Measurements from ENCODE around the gene LIF. TPM values are rescaled to one million over a fixed set of nuclear protein-coding genes. Genes with fewer than 3 reads are reported as not detected.

LIF gene
- total and polyA plus RNA-seq, 2 donors (not counting 3 experiments of a cell fraction or from before 2014, with no cell fraction given) = 0.12 to 0.27 TPM

DNA sequence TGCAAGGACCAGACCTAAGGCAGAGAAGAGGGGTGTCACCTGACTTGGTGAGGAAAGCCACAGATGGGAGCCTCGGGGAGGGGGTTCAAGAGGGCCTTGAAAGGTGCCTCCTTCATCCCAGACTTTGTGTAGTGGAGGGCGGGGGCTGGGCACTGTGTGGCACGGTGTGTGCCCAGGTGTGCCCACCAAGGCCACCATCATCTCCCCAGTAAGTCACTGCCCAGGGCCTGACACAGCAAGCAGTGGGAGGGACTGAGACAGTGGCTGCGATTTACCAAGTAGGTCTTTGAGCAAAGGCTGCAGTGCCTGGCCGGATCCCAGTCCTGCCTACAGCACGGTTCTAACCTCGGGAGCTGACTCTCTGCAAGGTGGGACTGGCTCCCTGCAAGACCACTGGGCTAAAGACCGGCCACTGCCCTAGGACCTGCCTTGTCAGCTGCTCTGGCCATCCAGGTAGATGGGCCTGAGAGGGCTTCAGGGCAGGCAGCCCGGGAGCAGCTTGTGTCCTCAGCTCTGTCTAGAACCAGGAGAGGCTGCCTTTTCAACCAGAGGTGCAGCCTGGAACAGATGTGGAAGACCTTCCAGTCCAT, 18.7 kb upstream of the LIF start:
- H3K79me2 ChIP-seq (ENCODE audit: control insufficient read depth, insufficient read depth, low read length) = no peaks in the 10 kb centered on the region
- no peak overlapping the region for H3K4me3 ChIP-seq (replicated peaks in 1 of 3; ENCODE audit: insufficient read depth in 1 of 3, low read depth in 1 of 3, low read length in 3 of 3)
- BruUV-seq (replicated peaks) = no TSS peak
- H2AFZ ChIP-seq (ENCODE audit: low read depth, low read length) = no peak overlapping the region
- no peak overlapping the region for H3K9ac ChIP-seq (replicated peaks; ENCODE audit: extremely low read depth, insufficient read depth, low read length)
- H3K27me3 ChIP-seq (ENCODE audit: control insufficient read depth in 2 of 2, insufficient read depth in 2 of 2, low read length in 2 of 2) = no peaks in the 10 kb centered on the region
- no peaks in the 10 kb centered on the region for H3K9me1 ChIP-seq (replicated peaks; ENCODE audit: control insufficient read depth, extremely low read depth, insufficient read depth, low read length)
- peaks cover 6% of the 10 kb centered on the region for H3K4me1 ChIP-seq (ENCODE audit: control insufficient read depth, extremely low read depth, insufficient read depth, low read length)
- H3K36me3 ChIP-seq (ENCODE audit: control insufficient read depth in 2 of 2, extremely low read depth in 1 of 2, insufficient read depth in 2 of 2, low read length in 2 of 2) = no peaks in the 10 kb centered on the region
- ChIA-PET CTCF (interaction anchor here (0.8 to 4.3 kb wide), 8 partner anchors 9 to 126 kb away, joined by 3 to 37 read pairs (median 8); partner anchors contain the start of genes CCDC157, RNF215, SF3A1 and TBC1D10A), POLR2A (no interaction called here)
- no peaks in the 10 kb centered on the region for H3K9me3 ChIP-seq (replicated peaks; ENCODE audit: control insufficient read depth, insufficient read depth, low read length)
- FAIRE-seq = no peak
- no peak overlapping the region for H3K27ac ChIP-seq (ENCODE audit: insufficient read depth, low read depth, low read length)
- H3K4me2 ChIP-seq (ENCODE audit: insufficient read depth, low read length) = no peak overlapping the region
- no peak for TF ChIP-seq POLR2A (IDR thresholded peaks at IDR 0.05; ENCODE audit: low read depth, low read length)
- no peak for TF ChIP-seq EZH2 (IDR thresholded peaks at IDR 0.05; ENCODE audit: borderline replicate concordance, low read depth, low read length, severe bottlenecking)
- no peak for TF ChIP-seq JUN (IDR thresholded peaks at IDR 0.05; ENCODE audit: borderline replicate concordance, insufficient read depth, insufficient read length, low read depth)
- no peak for TF ChIP-seq FOS (IDR thresholded peaks at IDR 0.05; ENCODE audit: borderline replicate concordance, insufficient read depth, low read length)
- no peak for TF ChIP-seq GATA2 (IDR thresholded peaks at IDR 0.05; ENCODE audit: insufficient read depth, insufficient read length, low read depth, low read length)
- no peak for TF ChIP-seq MYC (IDR thresholded peaks at IDR 0.05; ENCODE audit: low read depth, low read length)
- TF ChIP-seq, protein P1, sequence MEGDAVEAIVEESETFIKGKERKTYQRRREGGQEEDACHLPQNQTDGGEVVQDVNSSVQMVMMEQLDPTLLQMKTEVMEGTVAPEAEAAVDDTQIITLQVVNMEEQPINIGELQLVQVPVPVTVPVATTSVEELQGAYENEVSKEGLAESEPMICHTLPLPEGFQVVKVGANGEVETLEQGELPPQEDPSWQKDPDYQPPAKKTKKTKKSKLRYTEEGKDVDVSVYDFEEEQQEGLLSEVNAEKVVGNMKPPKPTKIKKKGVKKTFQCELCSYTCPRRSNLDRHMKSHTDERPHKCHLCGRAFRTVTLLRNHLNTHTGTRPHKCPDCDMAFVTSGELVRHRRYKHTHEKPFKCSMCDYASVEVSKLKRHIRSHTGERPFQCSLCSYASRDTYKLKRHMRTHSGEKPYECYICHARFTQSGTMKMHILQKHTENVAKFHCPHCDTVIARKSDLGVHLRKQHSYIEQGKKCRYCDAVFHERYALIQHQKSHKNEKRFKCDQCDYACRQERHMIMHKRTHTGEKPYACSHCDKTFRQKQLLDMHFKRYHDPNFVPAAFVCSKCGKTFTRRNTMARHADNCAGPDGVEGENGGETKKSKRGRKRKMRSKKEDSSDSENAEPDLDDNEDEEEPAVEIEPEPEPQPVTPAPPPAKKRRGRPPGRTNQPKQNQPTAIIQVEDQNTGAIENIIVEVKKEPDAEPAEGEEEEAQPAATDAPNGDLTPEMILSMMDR (IDR thresholded peaks at IDR 0.05; ENCODE audit: extremely low read depth in 1 of 2, insufficient read depth in 1 of 2, low read depth in 1 of 2, low read length in 2 of 2) = no peak
- TF ChIP-seq, protein P2, sequence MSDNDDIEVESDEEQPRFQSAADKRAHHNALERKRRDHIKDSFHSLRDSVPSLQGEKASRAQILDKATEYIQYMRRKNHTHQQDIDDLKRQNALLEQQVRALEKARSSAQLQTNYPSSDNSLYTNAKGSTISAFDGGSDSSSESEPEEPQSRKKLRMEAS (IDR thresholded peaks at IDR 0.05; ENCODE audit: insufficient read depth, insufficient read length) = no peak
- no peak for TF ChIP-seq POLR2AphosphoS5 (IDR thresholded peaks at IDR 0.05; ENCODE audit: insufficient read depth, low read depth, low read length)
- intact Hi-C loops (cut with micrococcal nuclease) (no loop called here), dilution Hi-C loops (cut with MboI; ENCODE audit: extremely low pct_ligation_motif_present, low sequenced_read_pairs) (no loop called here)
- no peak for DNase-seq (ENCODE audit: low read depth, low spot score)
- H4K20me1 ChIP-seq (replicated peaks; ENCODE audit: control insufficient read depth, extremely low read depth, insufficient read depth, low read length) = no peaks in the 10 kb centered on the region
